Endothelial cell of umbilical vein (primary cell): Measurements from ENCODE around the gene PROCR. TPM values are rescaled to one million over a fixed set of nuclear protein-coding genes. Genes with fewer than 3 reads are reported as not detected.

Experiments
- BruUV-seq: library from RNA; stranded (reverse); fragments of 400-500 nt; replicated peaks from 2 replicates; lab custom pipeline; 2021; lab: Mats Ljungman, UMichigan
- CTCF ChIA-PET: fragments of 300-600, 350-600 bp; sonication (Branson Sonifier 250); formaldehyde crosslinking; loops from one replicate; lab custom pipeline; 2021; ENCODE audit warnings: antibody characterized with exemption, inconsistent platforms; lab: Charles Lee
- POLR2A ChIA-PET: fragments of 300-600, 350-600 bp; sonication (Branson Sonifier 250); formaldehyde crosslinking; loops from one replicate; lab custom pipeline; 2021; ENCODE audit warnings: antibody characterized with exemption, inconsistent platforms; lab: Charles Lee
- DNase-seq: peaks from one replicate; pipeline ENCODE4 v3.0.0-alpha.2; 2011; ENCODE audit warnings: low read depth, low spot score
- FAIRE-seq: peaks from 2 replicates; lab custom pipeline; 2011; peaks lifted over from hg19 to GRCh38; lab: Jason Lieb, UNC
- H2AFZ ChIP-seq: 2 replicates; pipeline ENCODE4 v1.6.0; 2012; ENCODE audit warnings: low read depth, low read length, control low read depth, inconsistent platforms
- H3K27ac ChIP-seq: 2 replicates; pipeline ENCODE4 v1.5.1; 2011; ENCODE audit warnings: low read depth, mild to moderate bottlenecking, control low read depth, low read length, moderate library complexity; ENCODE audit not compliant: insufficient read depth
- H3K27me3 ChIP-seq, 2 experiments: 2 replicates each; pipeline versions ENCODE4 v1.6.0 to v1.6.1; 2011; ENCODE audit warnings: low read length in 2 of 2, mixed read lengths in 1 of 2; ENCODE audit not compliant: control insufficient read depth in 2 of 2, insufficient read depth in 2 of 2
- H3K36me3 ChIP-seq, 2 experiments: 2 replicates in 1 of 2; 3 replicates in 1 of 2; pipeline ENCODE4 v1.5.1; 2011; ENCODE audit warnings: low read length in 2 of 2, mild to moderate bottlenecking in 1 of 2, moderate library complexity in 1 of 2; ENCODE audit not compliant: control insufficient read depth in 2 of 2, insufficient read depth in 2 of 2; ENCODE audit errors: extremely low read depth in 1 of 2
- H3K4me1 ChIP-seq: 3 replicates; pipeline ENCODE4 v1.5.1; 2011; ENCODE audit warnings: mild to moderate bottlenecking, low read length; ENCODE audit not compliant: control insufficient read depth, insufficient read depth; ENCODE audit errors: extremely low read depth
- H3K4me2 ChIP-seq: 2 replicates; pipeline ENCODE4 v1.6.1; 2011; ENCODE audit warnings: low read length, control low read depth, mixed read lengths; ENCODE audit not compliant: insufficient read depth
- H3K4me3 ChIP-seq, 3 experiments: fragments of 200-600 bp in 1 of 3; sonication (generic), shearing (Covaris generic) in 1 of 3; replicated peaks in 1 of 3; 2 replicates each; pipeline ENCODE4 v1.5.1; 2011 to 2016; ENCODE audit warnings: control low read depth in 3 of 3, low read length in 3 of 3, mild to moderate bottlenecking in 2 of 3, inconsistent platforms in 1 of 3, low read depth in 1 of 3, moderate library complexity in 1 of 3; ENCODE audit not compliant: insufficient read depth in 1 of 3
- H3K79me2 ChIP-seq: 2 replicates; pipeline ENCODE4 v1.6.0; 2012; ENCODE audit warnings: low read length, inconsistent platforms; ENCODE audit not compliant: control insufficient read depth, insufficient read depth
- H3K9ac ChIP-seq: replicated peaks from 2 replicates; pipeline ENCODE3; 2011; ENCODE audit warnings: low read length, control low read depth; ENCODE audit not compliant: insufficient read depth; ENCODE audit errors: extremely low read depth
- H3K9me1 ChIP-seq: replicated peaks from 3 replicates; pipeline ENCODE4 v1.6.0; 2011; ENCODE audit warnings: mild to moderate bottlenecking, low read length; ENCODE audit not compliant: control insufficient read depth, insufficient read depth; ENCODE audit errors: extremely low read depth
- H3K9me3 ChIP-seq: replicated peaks from 2 replicates; pipeline ENCODE4 v1.5.1; 2012; ENCODE audit warnings: low read length, inconsistent platforms; ENCODE audit not compliant: control insufficient read depth, insufficient read depth
- H4K20me1 ChIP-seq: replicated peaks from 2 replicates; pipeline ENCODE3; 2011; ENCODE audit warnings: mild to moderate bottlenecking, low read length; ENCODE audit not compliant: control insufficient read depth, insufficient read depth; ENCODE audit errors: extremely low read depth
- CTCF ChIP-seq, 2 donors: IDR thresholded peaks; 1 replicate in 1 of 2; 2 replicates in 1 of 2; pipeline ENCODE4 v1.5.1; 2011; ENCODE audit warnings: low read length in 2 of 2, mild to moderate bottlenecking in 2 of 2, moderate library complexity in 2 of 2, control low read depth in 1 of 2, inconsistent platforms in 1 of 2, low read depth in 1 of 2; ENCODE audit not compliant: insufficient read depth in 1 of 2; ENCODE audit errors: extremely low read depth in 1 of 2
- EZH2 ChIP-seq: IDR thresholded peaks from 2 replicates; pipeline ENCODE4 v1.6.1; 2012; ENCODE audit warnings: borderline replicate concordance, low read depth, mild to moderate bottlenecking, moderate library complexity, low read length, inconsistent platforms; ENCODE audit not compliant: severe bottlenecking
- FOS ChIP-seq: IDR thresholded peaks from 2 replicates; pipeline ENCODE4 v1.6.1; 2011; ENCODE audit warnings: mild to moderate bottlenecking, low read length, moderate library complexity, borderline replicate concordance; ENCODE audit not compliant: insufficient read depth
- GATA2 ChIP-seq: IDR thresholded peaks from 2 replicates; pipeline ENCODE4 v1.7.0; 2011; ENCODE audit warnings: low read depth, mild to moderate bottlenecking, moderate library complexity, mixed read lengths, low read length; ENCODE audit not compliant: insufficient read length, insufficient read depth
- JUN ChIP-seq: IDR thresholded peaks from 2 replicates; pipeline ENCODE4 v1.6.1; 2011; ENCODE audit warnings: borderline replicate concordance, low read depth; ENCODE audit not compliant: insufficient read length, insufficient read depth
- MYC ChIP-seq: IDR thresholded peaks from one replicate; pipeline ENCODE4 v1.6.1; 2011; ENCODE audit warnings: mild to moderate bottlenecking, low read depth, low read length
- POLR2A ChIP-seq: IDR thresholded peaks from 2 replicates; pipeline ENCODE4 v1.6.1; 2012; ENCODE audit warnings: low read depth, mild to moderate bottlenecking, control low read depth, low read length
- POLR2AphosphoS5 ChIP-seq: IDR thresholded peaks from 2 replicates; pipeline ENCODE4 v1.6.1; 2012; ENCODE audit warnings: low read depth, mild to moderate bottlenecking, control low read depth, low read length, moderate library complexity; ENCODE audit not compliant: insufficient read depth
- dilution Hi-C: fragments of 300-500 bp; cut with MboI; formaldehyde crosslinking; loops from one replicate; pipeline ENCODE4 v1.15.0; 2019; ENCODE audit warnings: low sequenced_read_pairs; ENCODE audit not compliant: extremely low pct_ligation_motif_present
- intact Hi-C: fragments of 100-400 bp; cut with micrococcal nuclease; formaldehyde crosslinking; loops from one replicate; pipeline ENCODE4 v1.10.0; 2022
- polyA plus RNA-seq, 4 experiments: library from polyadenylated mRNA; depleted of rRNA in 3 of 4; stranded (reverse) in 3 of 4; unstranded in 1 of 4; fragments of >200 nt; gene quantifications; 2 replicates each; pipeline versions ENCODE4 v1.2.1 to v1.2.3, GENCODE V29; 2011 to 2012; ENCODE audit warnings: missing spikeins in 1 of 4
- total RNA-seq: library from RNA; stranded (reverse); gene quantifications from 2 replicates; pipeline ENCODE4 v1.2.3, GENCODE V29; 2021
- TF ChIP-seq, protein P1 (sequence below): IDR thresholded peaks from 2 replicates; pipeline ENCODE4 v1.6.1; 2011; ENCODE audit not compliant: insufficient read depth, insufficient read length

The PROCR gene
- total and polyA plus RNA-seq, 2 donors (not counting 3 experiments of a cell fraction or from before 2014, with no cell fraction given), result 251 to 376 TPM

GRCh38 chr20:35224536-35224935 lies 52.7 kb downstream of the PROCR start:
- DNase-seq (no peak), FAIRE-seq (no peak)
- no peak overlapping the region for H3K4me2 ChIP-seq
- H3K4me3 ChIP-seq, result no peak overlapping the region
- dilution Hi-C loops, result no loop called here
- intact Hi-C loops, result loop anchor here (2.0 kb wide), 1 partner anchor 44 kb away; no protein-coding TSS in a partner anchor
- peaks cover 19% of the 10 kb centered on the region for H3K4me1 ChIP-seq
- no peak overlapping the region for H2AFZ ChIP-seq
- H3K9me1 ChIP-seq, result no peaks in the 10 kb centered on the region
- H3K9me3 ChIP-seq, result no peaks in the 10 kb centered on the region
- H3K27me3 ChIP-seq, result peaks cover 5 to 8% of the 10 kb centered on the region in 2 experiments
- CTCF ChIA-PET, result interaction anchor here (0.9 to 3.3 kb wide), 3 partner anchors 17 to 350 kb away, joined by 3 to 12 read pairs (median 9); no protein-coding TSS in a partner anchor
- no peaks in the 10 kb centered on the region for H4K20me1 ChIP-seq
- POLR2A ChIA-PET, result no interaction called here
- no peak overlapping the region for H3K9ac ChIP-seq
- BruUV-seq, result no TSS peak
- TF ChIP-seq FOS, result no peak
- TF ChIP-seq GATA2, result no peak
- no peak for TF ChIP-seq MYC
- TF ChIP-seq EZH2, result no peak
- no peak for TF ChIP-seq CTCF (IDR thresholded peaks at IDR 0.05; ENCODE audit: extremely low read depth in 1 of 2, insufficient read depth in 1 of 2, low read depth in 1 of 2, low read length in 2 of 2)
- no peak for TF ChIP-seq JUN
- TF ChIP-seq, protein P1, sequence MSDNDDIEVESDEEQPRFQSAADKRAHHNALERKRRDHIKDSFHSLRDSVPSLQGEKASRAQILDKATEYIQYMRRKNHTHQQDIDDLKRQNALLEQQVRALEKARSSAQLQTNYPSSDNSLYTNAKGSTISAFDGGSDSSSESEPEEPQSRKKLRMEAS, result no peak
- TF ChIP-seq POLR2A, result no peak
- no peak for TF ChIP-seq POLR2AphosphoS5
- no peak overlapping the region for H3K27ac ChIP-seq
- no peaks in the 10 kb centered on the region for H3K36me3 ChIP-seq
- H3K79me2 ChIP-seq, result no peaks in the 10 kb centered on the region
